ENCODE results near the gene BLTP1.

DNA sequence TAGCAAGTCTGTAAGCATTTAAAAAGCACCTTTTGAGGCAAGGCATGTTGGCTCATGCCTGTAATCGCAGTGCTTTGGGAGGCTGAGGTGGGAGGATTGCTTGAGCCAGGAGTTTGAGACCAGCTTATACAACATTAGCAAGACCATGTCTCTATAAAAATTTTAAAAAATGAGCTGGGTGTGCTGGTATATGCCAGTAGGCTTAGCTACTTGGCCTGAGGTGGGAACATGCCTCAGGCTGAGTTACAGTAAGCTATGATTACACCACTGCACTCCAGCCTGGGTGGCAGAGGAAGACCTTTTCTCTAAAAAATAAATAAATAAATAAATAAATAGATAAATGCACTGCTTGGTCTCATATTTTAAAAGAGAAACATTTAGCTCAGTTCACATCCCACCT is 26.8 kb downstream of the BLTP1 start:
- TF ChIP-seq POLR2A (IDR thresholded peaks at IDR 0.05): no peak
- TF ChIP-seq, protein P1, sequence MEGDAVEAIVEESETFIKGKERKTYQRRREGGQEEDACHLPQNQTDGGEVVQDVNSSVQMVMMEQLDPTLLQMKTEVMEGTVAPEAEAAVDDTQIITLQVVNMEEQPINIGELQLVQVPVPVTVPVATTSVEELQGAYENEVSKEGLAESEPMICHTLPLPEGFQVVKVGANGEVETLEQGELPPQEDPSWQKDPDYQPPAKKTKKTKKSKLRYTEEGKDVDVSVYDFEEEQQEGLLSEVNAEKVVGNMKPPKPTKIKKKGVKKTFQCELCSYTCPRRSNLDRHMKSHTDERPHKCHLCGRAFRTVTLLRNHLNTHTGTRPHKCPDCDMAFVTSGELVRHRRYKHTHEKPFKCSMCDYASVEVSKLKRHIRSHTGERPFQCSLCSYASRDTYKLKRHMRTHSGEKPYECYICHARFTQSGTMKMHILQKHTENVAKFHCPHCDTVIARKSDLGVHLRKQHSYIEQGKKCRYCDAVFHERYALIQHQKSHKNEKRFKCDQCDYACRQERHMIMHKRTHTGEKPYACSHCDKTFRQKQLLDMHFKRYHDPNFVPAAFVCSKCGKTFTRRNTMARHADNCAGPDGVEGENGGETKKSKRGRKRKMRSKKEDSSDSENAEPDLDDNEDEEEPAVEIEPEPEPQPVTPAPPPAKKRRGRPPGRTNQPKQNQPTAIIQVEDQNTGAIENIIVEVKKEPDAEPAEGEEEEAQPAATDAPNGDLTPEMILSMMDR (IDR thresholded peaks at IDR 0.05): no peak
